NAMALWA (cell line): Measurements from ENCODE around the gene OR13C4.
"Not testable (repeated sequence)": the region's sequence is repeated elsewhere in the genome, so short reads cannot be mapped to it uniquely, and the experiment has no call there.

Experiments
- DNase-seq: peaks from one replicate; pipeline ENCODE4 v3.0.0-alpha.2; 2015; ENCODE audit warnings: low spot score

The OR13C4 gene

DNA sequence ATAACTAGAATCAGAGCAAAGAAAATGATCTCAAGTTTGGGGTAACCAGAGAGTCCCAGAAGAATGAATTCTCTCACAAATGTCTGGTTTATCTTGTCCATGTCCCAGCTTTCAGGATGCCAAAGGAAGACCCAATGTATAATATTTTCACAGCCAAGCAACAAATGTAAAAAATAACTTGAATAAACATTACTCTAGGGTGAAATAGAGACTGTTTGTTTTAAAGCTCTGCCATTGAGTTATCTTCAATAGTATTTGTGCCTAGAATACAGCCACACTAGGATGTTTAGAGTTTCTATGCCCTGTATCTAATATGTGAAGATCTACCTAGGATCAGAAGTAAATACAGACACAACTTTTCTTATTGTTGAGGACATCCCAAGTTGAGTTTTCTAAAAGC, at the start of gene OR13C4:
OR13C4 (minus strand) TSS at position 101 of the 400 bp plus-strand sequence; CDS start at position 101, 0 bp downstream.
- DNase-seq: no peak

GRCh38 chr9:104575456-104575855, 48.4 kb upstream of the OR13C4 start:
- no peak for DNase-seq

GRCh38 chr9:104572612-104573011, 45.6 kb upstream of the OR13C4 start:
- no peak for DNase-seq

DNA sequence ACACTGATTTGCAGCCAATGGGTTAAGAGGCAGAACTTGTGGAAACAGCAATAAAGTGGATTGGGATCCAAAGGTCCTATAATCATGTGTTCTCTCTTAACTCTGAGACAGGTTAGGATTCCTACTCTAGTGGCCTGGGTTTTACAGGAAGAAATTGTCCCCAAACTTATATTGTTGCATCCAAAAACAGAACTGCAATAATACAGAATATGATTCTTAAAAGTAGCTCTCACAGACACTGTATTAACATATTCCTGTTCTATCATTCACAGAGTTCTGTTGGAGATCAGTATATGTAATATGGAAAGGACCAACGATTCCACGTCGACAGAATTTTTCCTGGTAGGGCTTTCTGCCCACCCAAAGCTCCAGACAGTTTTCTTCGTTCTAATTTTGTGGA, 41.9 kb upstream of the OR13C4 start, which contains the start of gene OR13C8:
OR13C8 (plus strand) TSS at position 301 of the 400 bp plus-strand sequence; CDS start at position 301, 0 bp downstream.
- DNase-seq: no peak

DNA sequence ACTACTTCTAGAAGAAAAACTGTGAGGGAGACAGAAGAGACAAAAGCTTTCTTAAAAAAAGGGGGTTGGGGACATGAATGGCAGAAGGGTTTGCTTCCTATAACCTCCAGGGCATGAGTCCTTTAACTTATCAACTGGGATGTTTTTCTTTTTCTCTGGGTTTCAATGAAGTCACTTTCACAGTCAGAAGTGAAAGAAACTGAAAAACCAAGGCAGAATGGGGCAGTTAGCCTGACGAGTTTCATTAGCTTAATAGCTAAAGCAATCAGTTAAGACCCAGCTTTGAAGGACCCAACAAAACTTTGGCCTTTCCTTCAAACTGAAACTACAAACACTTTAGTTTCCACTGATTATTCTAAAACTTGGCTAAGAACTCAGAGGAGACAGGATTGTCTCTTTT, 37.3 kb upstream of the OR13C4 start:
- no peak for DNase-seq

- DNase-seq: peak; percentile 3
These were observed 30.0 kb upstream of the OR13C4 start for GRCh38 chr9:104556830-104557634.

DNA sequence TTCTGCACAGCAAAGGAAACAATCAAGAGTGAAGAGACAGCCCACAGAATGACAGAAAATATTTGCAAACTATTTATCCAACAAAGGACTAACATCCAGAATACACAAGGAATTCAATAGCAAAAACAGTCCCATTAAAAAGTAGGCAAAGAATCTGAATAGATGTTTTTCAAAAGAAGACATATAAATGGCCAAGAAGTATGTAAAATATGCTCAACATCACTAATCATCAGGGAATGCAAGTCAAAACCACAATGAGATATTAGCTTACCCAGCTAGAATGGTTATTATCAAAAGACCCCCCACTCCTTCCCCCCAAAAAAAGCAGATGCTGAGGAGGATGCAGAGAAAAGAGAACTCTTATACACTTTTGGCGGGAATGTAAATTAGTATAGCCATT, 28.5 kb upstream of the OR13C4 start:
- DNase-seq: no peak

- no peak for DNase-seq
These were observed 26.3 kb upstream of the OR13C4 start for GRCh38 chr9:104553261-104553660.

DNA sequence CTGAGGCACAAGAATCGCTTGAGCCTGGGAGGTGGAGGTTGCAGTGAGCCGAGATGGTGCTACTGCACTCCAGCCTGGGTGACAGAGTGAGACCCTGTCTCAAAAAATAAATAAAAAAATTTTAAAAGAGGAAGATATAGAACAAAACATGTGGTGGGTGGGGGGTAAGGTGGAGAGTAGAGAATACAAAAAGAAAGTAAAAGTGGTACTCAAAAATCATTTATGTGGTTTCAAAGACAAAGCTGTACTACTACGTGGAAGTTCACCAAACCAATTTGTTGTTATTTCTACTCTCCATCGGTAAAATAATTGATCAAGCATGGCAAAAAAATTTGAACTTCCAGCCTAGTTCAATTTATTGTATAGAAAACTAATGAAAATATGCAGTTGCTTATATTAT, 17.6 kb upstream of the OR13C4 start:
- DNase-seq: no peak

DNA sequence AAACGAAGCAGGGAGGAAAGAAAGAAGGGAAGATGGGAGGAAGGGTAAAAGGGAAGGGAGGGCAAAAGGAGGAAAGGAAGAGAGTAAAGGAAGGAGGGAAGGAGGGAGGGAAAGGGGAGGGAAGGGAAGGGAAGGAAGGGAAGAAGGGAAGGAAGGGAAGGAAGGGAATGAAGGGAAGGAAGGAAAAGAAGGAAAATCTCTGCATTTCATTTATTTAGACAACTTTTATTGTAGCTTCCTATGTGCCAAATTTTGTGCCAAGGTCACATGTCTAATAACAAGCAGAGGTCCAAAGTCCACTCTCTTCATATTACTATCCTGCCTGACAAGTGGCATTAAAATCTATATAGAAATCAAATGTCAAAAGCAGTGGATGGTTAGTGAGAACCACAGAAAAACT, 12.3 kb upstream of the OR13C4 start:
- no peak for DNase-seq

DNA sequence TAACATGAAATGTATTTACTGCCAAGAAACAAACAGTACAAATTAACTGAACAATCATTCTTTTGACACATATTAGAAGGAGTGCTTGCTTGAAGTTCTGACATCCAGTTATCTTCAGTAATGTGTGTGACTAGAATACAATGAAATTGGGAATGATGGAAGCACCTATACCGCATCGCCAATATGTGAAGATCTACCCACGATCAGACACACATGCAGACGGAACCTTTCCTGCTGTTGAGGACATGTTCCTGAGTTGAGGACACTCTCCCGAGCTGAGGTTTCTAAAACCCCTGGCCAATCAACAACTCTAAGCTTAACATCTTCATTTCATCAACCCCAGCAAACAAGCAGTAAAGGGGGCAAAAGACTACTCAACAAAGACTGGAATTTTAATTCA, 9.7 kb upstream of the OR13C4 start, which contains the start of gene OR13C3:
OR13C3 (minus strand) TSS at position 101 of the 400 bp plus-strand sequence. CDS start 133 bp downstream, outside the sequence.
- DNase-seq: no peak

- DNase-seq: not testable (repeated sequence)
These were observed 6.8 kb downstream of the OR13C4 start for GRCh38 chr9:104520241-104520640.

- DNase-seq: peak; percentile 17
These were observed 12.1 kb downstream of the OR13C4 start for GRCh38 chr9:104514901-104515300.

DNA sequence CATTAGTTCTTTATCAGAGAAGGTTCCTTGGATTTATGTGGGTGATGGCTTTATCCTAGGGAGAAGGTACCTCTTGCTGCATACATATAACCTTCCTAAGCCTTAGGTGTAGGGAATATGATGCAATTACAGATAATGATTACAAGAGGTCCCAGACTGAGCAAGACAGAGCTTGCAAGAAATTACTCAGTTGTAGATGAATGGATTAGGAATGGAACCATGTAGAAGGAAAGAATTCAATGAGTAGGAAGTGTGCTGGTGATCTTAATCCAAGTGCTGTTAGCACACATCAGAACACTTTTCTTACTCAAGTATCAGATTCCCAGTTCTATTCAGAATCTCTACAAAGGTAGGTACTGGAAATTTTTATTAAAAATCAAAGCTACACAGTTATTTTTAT, 20.4 kb downstream of the OR13C4 start:
- DNase-seq: no peak

DNA sequence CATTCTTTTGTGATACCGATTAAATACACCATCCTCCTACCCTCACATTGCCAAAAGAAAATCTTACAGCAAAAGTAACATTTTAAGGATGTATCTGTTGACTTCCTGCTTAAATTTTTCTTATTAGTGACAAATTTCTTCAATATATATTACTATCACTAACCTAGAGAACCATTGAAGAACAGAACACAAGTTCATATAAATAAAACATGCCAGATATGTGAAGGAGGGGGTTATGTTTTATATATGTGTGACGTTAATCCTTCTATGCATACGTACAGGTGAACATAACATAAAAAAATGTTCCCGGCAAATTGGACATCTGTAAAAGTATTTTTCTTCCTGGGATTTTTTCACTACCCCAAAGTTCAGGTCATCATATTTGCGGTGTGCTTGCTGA, 23.0 kb downstream of the OR13C4 start, which contains the start of gene OR13F1:
OR13F1 (plus strand) TSS at position 301 of the 400 bp plus-strand sequence; CDS start at position 301, 0 bp downstream.
- no peak for DNase-seq

DNA sequence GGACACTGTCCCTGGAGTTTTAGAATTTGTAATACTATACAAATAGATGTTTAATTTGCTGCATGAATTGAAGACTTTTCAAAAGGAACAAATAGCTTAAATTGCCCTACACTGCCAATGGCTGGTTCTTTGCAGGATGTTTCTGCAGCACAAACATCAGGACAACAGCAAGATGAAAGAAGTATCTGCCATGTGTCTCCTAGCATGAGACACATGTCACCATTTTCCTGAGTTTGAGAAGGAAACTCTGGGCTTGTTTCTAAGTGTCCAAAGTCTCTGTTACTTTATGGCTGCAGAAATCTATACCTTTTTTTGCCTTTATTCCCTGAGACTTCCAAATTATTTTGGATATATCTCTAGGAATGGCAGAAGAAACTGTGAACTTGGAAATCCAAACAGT, 23.6 kb downstream of the OR13C4 start:
- no peak for DNase-seq

- DNase-seq: peak; percentile 50
These were observed 32.2 kb downstream of the OR13C4 start for GRCh38 chr9:104494808-104495207.

DNA sequence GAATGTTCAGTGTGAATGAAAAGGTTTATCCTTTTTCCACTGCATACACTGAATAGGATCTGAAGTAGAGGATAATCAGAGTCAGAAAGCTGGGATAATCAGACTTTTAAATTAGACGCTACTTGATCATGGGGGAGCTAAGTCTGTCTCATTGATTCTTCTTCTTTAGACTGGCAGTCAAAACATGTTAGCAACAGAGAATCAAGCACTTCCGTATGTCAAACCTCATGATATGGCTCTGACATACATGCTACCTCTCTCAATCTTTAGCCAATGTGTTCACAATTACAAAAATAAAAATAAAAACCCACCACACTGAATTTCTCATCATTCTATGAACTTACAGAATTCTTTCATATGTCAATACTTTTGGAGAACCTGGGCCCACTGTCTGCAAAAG, 42.0 kb downstream of the OR13C4 start:
- DNase-seq: no peak

DNA sequence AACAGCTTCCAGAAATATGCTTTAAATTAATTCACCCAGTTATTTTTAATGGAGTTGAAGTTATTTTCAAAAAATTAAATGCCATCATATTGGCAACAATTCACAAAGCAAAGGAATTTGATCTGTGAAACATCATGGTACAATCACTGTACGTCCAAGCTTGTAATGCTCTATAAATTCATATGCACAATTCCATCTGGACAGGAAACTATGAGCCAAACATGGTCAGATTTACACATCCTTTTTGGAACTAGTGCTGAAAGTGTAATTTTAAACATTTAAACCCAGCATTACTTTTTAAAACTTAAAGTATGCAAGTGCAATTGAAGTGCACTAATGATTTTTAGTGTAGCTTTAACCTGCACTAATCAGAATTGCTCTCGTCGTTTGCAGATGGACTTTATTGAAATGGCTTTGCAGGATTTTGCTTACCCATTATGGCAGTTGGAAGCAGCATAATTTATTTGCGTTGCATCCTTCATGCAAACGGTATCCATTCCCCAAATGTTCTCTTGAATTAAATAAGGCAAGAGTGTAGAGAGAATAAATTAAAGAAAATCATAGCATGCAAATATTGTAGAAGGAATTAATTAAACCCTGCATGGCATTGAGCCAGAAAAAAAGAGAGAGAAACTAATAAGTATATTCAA, 44.0 kb downstream of the OR13C4 start:
- DNase-seq: no peak
